Measurements from ENCODE around the gene OGDHL.

Gene OGDHL

DNA sequence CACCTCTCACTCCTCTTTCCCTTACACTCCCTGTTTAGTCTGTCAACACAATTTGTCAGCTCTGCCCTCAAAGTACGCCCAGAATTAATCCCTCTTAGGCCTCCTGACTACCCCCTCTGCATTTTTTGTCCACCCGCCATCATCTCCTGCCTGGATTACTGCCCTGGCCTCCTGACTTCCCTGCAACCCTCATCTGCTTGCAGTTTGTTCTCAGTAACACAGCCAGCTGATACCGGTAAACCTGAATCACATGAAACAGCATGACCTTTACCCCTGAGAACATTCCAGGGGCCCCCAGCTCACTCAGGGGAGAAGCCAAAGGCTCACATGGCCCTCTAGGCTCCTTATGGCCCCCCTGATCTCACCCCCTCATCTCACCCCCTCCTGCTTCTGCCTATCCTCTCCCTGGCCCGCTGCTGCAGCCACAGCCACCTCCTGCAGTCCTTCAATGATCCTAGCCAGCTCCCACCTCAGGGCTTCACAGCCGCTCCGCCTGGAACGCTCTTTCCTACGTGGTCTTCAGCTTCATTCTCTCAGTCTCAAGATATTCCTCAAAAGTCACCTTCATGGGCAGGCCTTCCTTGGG lies 73.8 kb downstream of the OGDHL start:
- no peak for FAIRE-seq

DNA sequence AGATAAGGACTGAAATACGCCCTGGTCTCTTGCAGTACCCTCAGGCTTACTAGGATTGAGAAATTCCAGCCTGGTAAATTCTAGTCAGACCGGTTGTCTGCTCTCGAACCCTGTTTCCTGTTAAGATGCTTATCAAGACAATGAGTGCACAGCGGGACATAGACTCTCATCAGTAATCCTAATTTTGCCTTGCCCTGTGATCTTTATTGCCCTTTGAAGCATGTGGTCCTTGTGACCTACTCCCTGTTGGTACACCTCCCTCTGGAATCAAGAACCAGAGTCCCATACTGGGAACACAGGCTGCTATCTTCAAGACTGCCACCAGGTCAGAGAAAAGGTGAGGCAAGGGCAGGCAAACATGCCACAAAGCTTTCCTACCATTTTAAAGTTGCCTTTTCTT lies 75.5 kb downstream of the OGDHL start:
- FAIRE-seq = no peak
